H1 (cell line): Measurements from ENCODE around the gene SMIM31. TPM values are rescaled to one million over a fixed set of nuclear protein-coding genes. Genes with fewer than 3 reads are reported as not detected.
A peak's percentile ranks its signal among the peaks of the same experiment; 100 is the strongest.

ENCODE experiments used
- ASH2L ChIP-seq: fragments of 200-600, 300-600 bp; sonication (generic); IDR thresholded peaks from one replicate; pipeline ENCODE4 v1.7.1; 2017; ENCODE audit warnings: low read length
- BACH1 ChIP-seq: IDR thresholded peaks from 2 replicates; pipeline ENCODE4 v1.6.1; 2012; ENCODE audit warnings: low read length, improper control_type of control experiment
- BRCA1 ChIP-seq: IDR thresholded peaks from 2 replicates; pipeline ENCODE4 v1.6.1; 2012; ENCODE audit warnings: low read depth, low read length, improper control_type of control experiment
- CTBP2 ChIP-seq: IDR thresholded peaks from 2 replicates; pipeline ENCODE4 v1.7.0; 2011; ENCODE audit warnings: borderline replicate concordance, mild to moderate bottlenecking, moderate library complexity, mixed read lengths, low read length; ENCODE audit not compliant: insufficient read depth, insufficient read length
- CTCF ChIP-seq, 3 experiments: IDR thresholded peaks; 1 replicate in 2 of 3; 2 replicates in 1 of 3; pipeline versions ENCODE4 v1.5.1 to v1.6.1; 2011; ENCODE audit warnings: low read length in 3 of 3, mild to moderate bottlenecking in 3 of 3, inconsistent platforms in 2 of 3, low read depth in 1 of 3, moderate library complexity in 1 of 3; ENCODE audit not compliant: insufficient read depth in 1 of 3; ENCODE audit errors: control extremely low read depth in 1 of 3
- E2F6 ChIP-seq: IDR thresholded peaks from 2 replicates; pipeline ENCODE4 v1.6.1; 2012; ENCODE audit warnings: inconsistent platforms
- FOSL1 ChIP-seq: IDR thresholded peaks from 2 replicates; pipeline ENCODE4 v1.6.1; 2011; ENCODE audit warnings: mild to moderate bottlenecking, low read depth, low read length, moderate library complexity; ENCODE audit not compliant: insufficient read depth
- HDAC6 ChIP-seq: IDR thresholded peaks from one replicate; pipeline ENCODE4 v1.7.1; 2012; ENCODE audit warnings: low read depth, mild to moderate bottlenecking, inconsistent platforms, low read length, moderate library complexity
- JUN ChIP-seq: IDR thresholded peaks from 2 replicates; pipeline ENCODE4 v1.6.1; 2011; ENCODE audit warnings: low read depth, mild to moderate bottlenecking, improper control_type of control experiment, low read length
- KDM5A ChIP-seq: fragments of 200-600 bp; IDR thresholded peaks from 2 replicates; pipeline ENCODE4 v1.7.1; 2012; ENCODE audit warnings: mild to moderate bottlenecking, low read length, inconsistent platforms, mixed read lengths
- NRF1 ChIP-seq: IDR thresholded peaks from 2 replicates; pipeline ENCODE4 v1.6.1; 2011; ENCODE audit warnings: mild to moderate bottlenecking, low read depth, low read length, improper control_type of control experiment
- PHF8 ChIP-seq: fragments of 200-600 bp; sonication (generic); conservative IDR thresholded peaks from 2 replicates; pipeline ENCODE4 v1.7.1; 2012; ENCODE audit warnings: low read depth, mild to moderate bottlenecking, inconsistent platforms, low read length, moderate library complexity
- POLR2AphosphoS5 ChIP-seq: IDR thresholded peaks from 2 replicates; pipeline ENCODE4 v1.6.1; 2011; ENCODE audit warnings: low read depth, low read length
- POU5F1 ChIP-seq: IDR thresholded peaks from 2 replicates; pipeline ENCODE4 v1.6.1; 2011; ENCODE audit warnings: low read depth, mild to moderate bottlenecking, low read length, moderate library complexity
- RNF2 ChIP-seq: fragments of 200-900, 300-1000 bp; sonication (generic); IDR thresholded peaks from 2 replicates; pipeline ENCODE4 v1.7.1; 2016; ENCODE audit warnings: borderline replicate concordance, low read depth, mild to moderate bottlenecking, antibody characterized with exemption, low read length; ENCODE audit not compliant: poor library complexity, severe bottlenecking; ENCODE audit errors: missing control alignments
- SP2 ChIP-seq: IDR thresholded peaks from 2 replicates; pipeline ENCODE4 v1.6.1; 2012; ENCODE audit warnings: mild to moderate bottlenecking, low read length, inconsistent platforms
- TAF1 ChIP-seq: IDR thresholded peaks from 2 replicates; pipeline ENCODE4 v1.6.1; 2011; ENCODE audit warnings: mild to moderate bottlenecking, low read depth, low read length
- TAF7 ChIP-seq: optimal IDR thresholded peaks from 2 replicates; pipeline ENCODE3; 2011; ENCODE audit warnings: low read depth, mild to moderate bottlenecking, inconsistent platforms, low read length, moderate library complexity, borderline replicate concordance
- TEAD4 ChIP-seq: IDR thresholded peaks from 2 replicates; pipeline ENCODE4 v1.6.1; 2012; ENCODE audit warnings: low read depth, low read length, inconsistent platforms, mixed read lengths
- USF2 ChIP-seq: IDR thresholded peaks from 2 replicates; pipeline ENCODE4 v1.6.1; 2011; ENCODE audit warnings: low read length, improper control_type of control experiment
- YY1 ChIP-seq: IDR thresholded peaks from 2 replicates; pipeline ENCODE4 v1.6.1; 2011; ENCODE audit warnings: low read depth, mild to moderate bottlenecking, low read length
- ZNF274 ChIP-seq: IDR thresholded peaks from 2 replicates; pipeline ENCODE4 v1.7.0; 2012; ENCODE audit warnings: low read length, borderline replicate concordance; ENCODE audit errors: extremely low read depth
- polyA plus RNA-seq, 7 experiments: library from polyadenylated mRNA; depleted of rRNA in 3 of 7; stranded (reverse) in 5 of 7; unstranded in 2 of 7; fragments of >200 nt in 5 of 7; fragments of 200-250 nt in 2 of 7; gene quantifications; 1 replicate in 5 of 7; 2 replicates in 1 of 7; 4 replicates in 1 of 7; pipeline versions ENCODE4 v1.2.1 to v1.2.3, GENCODE V29; 2011 to 2013; ENCODE audit warnings: missing spikeins in 2 of 7, mixed read lengths in 2 of 7
- total RNA-seq: library from RNA; stranded (reverse); fragmentation: NEBNext Ultra II Directional; extraction: Animal tissue kit (Norgen Biotek cat#: 25700); gene quantifications from 2 replicates; pipeline ENCODE4 v1.2.1, GENCODE V29; 2021

The SMIM31 gene
- total and polyA plus RNA-seq, 2 of the 8 experiments (the other 6 are each of a cell fraction or from before 2014, with no cell fraction given), result not detected

GRCh38 chr4:164799410-164799809, 45.5 kb downstream of the SMIM31 start (continued):
- TF ChIP-seq YY1 (no peak), TAF1 (no peak), ASH2L (peak; percentile 22), PHF8 (no peak), POU5F1 (no peak), CTCF (IDR thresholded peaks at IDR 0.05; ENCODE audit: control extremely low read depth in 1 of 3, insufficient read depth in 1 of 3, low read depth in 1 of 3, low read length in 3 of 3) (no peak), TEAD4 (peak; percentile 54), CTBP2 (no peak), KDM5A (no peak), ZNF274 (no peak), E2F6 (peak; percentile 20; the same call in 1 of the 2 replicates), NRF1 (no peak), BACH1 (no peak), POLR2AphosphoS5 (no peak), JUN (no peak), HDAC6 (no peak), RNF2 (no peak), FOSL1 (no peak), BRCA1 (no peak), USF2 (no peak), SP2 (no peak), TAF7 (no peak)
